ENCODE measurements around the gene DPH3.

DPH3 gene

GRCh38 chr3:16227566-16227965 lies 37.2 kb downstream of the DPH3 start:
- DNase-seq = no peak

- DNase-seq = no peak
Observed at GRCh38 chr3:16224325-16224724, 40.4 kb downstream of the DPH3 start.

- no peak for DNase-seq
Observed at GRCh38 chr3:16222547-16222946, 42.2 kb downstream of the DPH3 start.

DNA sequence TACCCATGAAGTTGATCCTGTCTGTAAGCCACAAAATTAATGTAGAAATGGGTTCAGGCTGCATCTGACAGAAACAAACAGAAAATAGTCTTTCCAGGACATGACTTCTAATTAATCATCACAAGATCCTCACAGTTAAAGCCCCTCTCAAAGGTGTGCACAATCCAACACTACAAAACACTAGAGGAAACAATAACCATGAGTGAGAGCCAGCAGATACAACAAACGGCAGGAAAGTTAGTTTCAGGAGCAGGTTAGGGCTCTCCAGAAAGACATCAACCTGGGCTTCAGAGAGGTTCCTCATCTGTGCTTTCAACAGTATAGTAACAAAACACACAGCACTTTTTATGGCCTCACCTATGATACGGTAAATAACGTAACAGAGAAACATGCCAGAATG lies 42.8 kb downstream of the DPH3 start:
- no peak for DNase-seq

GRCh38 chr3:16219777-16220176 lies 45.0 kb downstream of the DPH3 start:
- DNase-seq = no peak

- no peak for DNase-seq
Observed at GRCh38 chr3:16216373-16216935, 48.3 kb downstream of the DPH3 start.

GRCh38 chr3:16214366-16214765 lies 50.4 kb downstream of the DPH3 start:
- DNase-seq = no peak

GRCh38 chr3:16211176-16211904 lies 53.4 kb downstream of the DPH3 start:
- DNase-seq = no peak

Measured in cerebellar nuclear complex (tissue), 1 donor.